NB4 (cell line): ENCODE data around the gene UVRAG.

ENCODE experiments used
- DNase-seq: peaks from one replicate; pipeline ENCODE4 v3.0.0; 2010; ENCODE audit warnings: low read depth
- H3K4me3 ChIP-seq: one replicate; pipeline ENCODE4 v1.5.1; 2011; ENCODE audit warnings: mild to moderate bottlenecking, low read depth, low read length, moderate library complexity
- CTCF ChIP-seq: IDR thresholded peaks from one replicate; pipeline ENCODE4 v1.5.1; 2012; ENCODE audit warnings: low read depth, low read length
- MAX ChIP-seq: IDR thresholded peaks from 2 replicates; pipeline ENCODE4 v1.6.1; 2011; ENCODE audit warnings: low read depth, low read length
- MYC ChIP-seq: IDR thresholded peaks from 2 replicates; pipeline ENCODE4 v1.6.1; 2011; ENCODE audit warnings: low read depth, low read length
- POLR2A ChIP-seq: IDR thresholded peaks from 2 replicates; pipeline ENCODE4 v1.6.1; 2011; ENCODE audit warnings: mild to moderate bottlenecking; ENCODE audit not compliant: insufficient read length; ENCODE audit errors: extremely low read depth

UVRAG gene

GRCh38 chr11:76163289-76163880 is 348.4 kb downstream of the UVRAG start:
- no peak for DNase-seq
- TF ChIP-seq CTCF (no peak), MAX (no peak), POLR2A (no peak), MYC (no peak)
- no peak overlapping the region for H3K4me3 ChIP-seq

- H3K4me3 ChIP-seq: no peak overlapping the region
- DNase-seq: no peak
- no peak for TF ChIP-seq POLR2A
- TF ChIP-seq CTCF: no peak
- no peak for TF ChIP-seq MYC
Observed at GRCh38 chr11:76164081-76164480, 349.1 kb downstream of the UVRAG start.

- no peak for DNase-seq
- TF ChIP-seq CTCF (no peak), POLR2A (no peak), MYC (no peak), MAX (no peak)
- H3K4me3 ChIP-seq: no peak overlapping the region
Observed at GRCh38 chr11:76164861-76165751, 350.1 kb downstream of the UVRAG start.

- TF ChIP-seq POLR2A (no peak), CTCF (no peak), MYC (no peak), MAX (no peak)
- no peak overlapping the region for H3K4me3 ChIP-seq
- DNase-seq: peak; percentile 27
Observed at GRCh38 chr11:76166314-76166713, 351.3 kb downstream of the UVRAG start.

- DNase-seq: no peak
Observed at GRCh38 chr11:76167590-76167989, 352.6 kb downstream of the UVRAG start.

More at GRCh38 chr11:76167590-76167989, 352.6 kb downstream of the UVRAG start:
- no peak overlapping the region for H3K4me3 ChIP-seq
- TF ChIP-seq MAX (no peak), MYC (no peak), CTCF (no peak), POLR2A (no peak)
